Small intestine (tissue), 7 donors: Measurements from ENCODE around the gene LRRC8A. TPM values are rescaled to one million over a fixed set of nuclear protein-coding genes. Genes with fewer than 3 reads are reported as not detected.
A peak's percentile ranks its signal among the peaks of the same experiment; 100 is the strongest.

Source experiments
- DNase-seq, 2 donors: peaks; one replicate each; pipeline versions ENCODE4 v3.0.0 to v3.0.0-alpha.2; 2013
- FAIRE-seq: peaks from 2 replicates; lab custom pipeline; 2012; peaks lifted over from hg19 to GRCh38; lab: Jason Lieb, UNC
- H3K27ac ChIP-seq, 3 donors: one replicate each; pipeline ENCODE4 v1.5.1; 2013; ENCODE audit warnings: low read length in 2 of 3, mild to moderate bottlenecking in 2 of 3, control low read depth in 1 of 3, inconsistent platforms in 1 of 3, low read depth in 1 of 3, moderate library complexity in 1 of 3
- H3K27me3 ChIP-seq, 3 donors: one replicate each; pipeline ENCODE4 v1.6.1; 2013; ENCODE audit warnings: low read length in 3 of 3, inconsistent platforms in 1 of 3; ENCODE audit not compliant: control insufficient read depth in 3 of 3, insufficient read depth in 3 of 3
- H3K36me3 ChIP-seq, 3 donors: one replicate each; pipeline ENCODE4 v1.6.1; 2013; ENCODE audit warnings: low read length in 3 of 3, inconsistent platforms in 1 of 3, low read depth in 1 of 3, mild to moderate bottlenecking in 1 of 3, moderate library complexity in 1 of 3; ENCODE audit not compliant: control insufficient read depth in 3 of 3, insufficient read depth in 2 of 3
- H3K4me1 ChIP-seq, 3 donors: one replicate each; pipeline ENCODE4 v1.6.1; 2013; ENCODE audit warnings: low read length in 2 of 3, inconsistent platforms in 1 of 3, low read depth in 1 of 3, mild to moderate bottlenecking in 1 of 3, moderate library complexity in 1 of 3; ENCODE audit not compliant: control insufficient read depth in 3 of 3, insufficient read depth in 2 of 3
- H3K4me3 ChIP-seq, 3 donors: one replicate each; pipeline ENCODE4 v1.5.1; 2013; ENCODE audit warnings: low read length in 3 of 3, control low read depth in 1 of 3, inconsistent platforms in 1 of 3, low read depth in 1 of 3, mild to moderate bottlenecking in 1 of 3, moderate library complexity in 1 of 3
- H3K9me3 ChIP-seq, 2 donors: one replicate each; pipeline ENCODE4 v1.6.1; 2013; ENCODE audit warnings: low read depth in 1 of 2, low read length in 1 of 2; ENCODE audit not compliant: control insufficient read depth in 2 of 2, insufficient read depth in 1 of 2
- WGBS, 3 donors: extraction: QIAGEN DNeasy Blood & Tissue Kit; methylation state at CpG; one replicate each; pipeline ENCODE4 v1.1.7; 2013; 5-methylcytosine and 5-hydroxymethylcytosine counted together
- polyA plus RNA-seq, 4 donors: library from polyadenylated mRNA; stranded (reverse) in 3 of 4; unstranded in 1 of 4; fragments of 200-250 nt in 3 of 4; fragments of 120-200 nt in 1 of 4; gene quantifications; one replicate each; pipeline versions ENCODE4 v1.2.1 to v1.2.3, GENCODE V29; 2013
- donor health status: healthy with polysubstance abuse.
- donor health status: control.
- donor health status: control.
- donor health status: Bipolar disorder and iron deficiency.
- donor health status: healthy.

Gene LRRC8A
- polyA plus RNA-seq, 4 donors: 4.1 to 28.4 (median 11.2) TPM

DNA sequence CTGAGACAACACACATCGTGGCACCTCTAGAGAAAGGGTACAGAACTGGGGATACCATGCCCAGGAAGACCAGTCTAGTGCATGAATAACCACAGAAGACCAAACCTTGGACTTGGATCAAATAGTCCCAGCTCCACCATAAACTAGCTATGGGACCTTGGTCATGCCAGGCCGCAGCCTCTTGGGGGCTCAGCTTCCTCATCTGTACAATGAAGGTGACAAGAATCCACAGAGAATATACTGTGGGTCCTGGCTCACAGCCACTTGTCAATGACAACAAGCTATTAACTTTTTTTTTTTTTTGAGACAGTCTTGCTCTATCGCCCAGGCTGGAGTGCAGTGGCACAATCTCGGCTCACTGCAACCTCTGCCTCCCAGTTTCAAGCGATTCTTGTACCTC lies 4.1 kb upstream of the LRRC8A start:
- Histone ChIP-seq H3K4me1 (peaks cover 0 to 13% (median 0%) of the 10 kb centered on the region in 3 donors), H3K36me3 (no peaks in the 10 kb centered on the region), H3K27ac (no peak overlapping the region), H3K27me3 (no peaks in the 10 kb centered on the region), H3K9me3 (no peaks in the 10 kb centered on the region), H3K4me3 (no peak overlapping the region)
- WGBS, 3 donors: 80 to 86% (median 81%) methylated on average over 5 of the region's 5 CpGs
- FAIRE-seq (no peak), DNase-seq (peak in 1 of 2 donors; percentile 26)

DNA sequence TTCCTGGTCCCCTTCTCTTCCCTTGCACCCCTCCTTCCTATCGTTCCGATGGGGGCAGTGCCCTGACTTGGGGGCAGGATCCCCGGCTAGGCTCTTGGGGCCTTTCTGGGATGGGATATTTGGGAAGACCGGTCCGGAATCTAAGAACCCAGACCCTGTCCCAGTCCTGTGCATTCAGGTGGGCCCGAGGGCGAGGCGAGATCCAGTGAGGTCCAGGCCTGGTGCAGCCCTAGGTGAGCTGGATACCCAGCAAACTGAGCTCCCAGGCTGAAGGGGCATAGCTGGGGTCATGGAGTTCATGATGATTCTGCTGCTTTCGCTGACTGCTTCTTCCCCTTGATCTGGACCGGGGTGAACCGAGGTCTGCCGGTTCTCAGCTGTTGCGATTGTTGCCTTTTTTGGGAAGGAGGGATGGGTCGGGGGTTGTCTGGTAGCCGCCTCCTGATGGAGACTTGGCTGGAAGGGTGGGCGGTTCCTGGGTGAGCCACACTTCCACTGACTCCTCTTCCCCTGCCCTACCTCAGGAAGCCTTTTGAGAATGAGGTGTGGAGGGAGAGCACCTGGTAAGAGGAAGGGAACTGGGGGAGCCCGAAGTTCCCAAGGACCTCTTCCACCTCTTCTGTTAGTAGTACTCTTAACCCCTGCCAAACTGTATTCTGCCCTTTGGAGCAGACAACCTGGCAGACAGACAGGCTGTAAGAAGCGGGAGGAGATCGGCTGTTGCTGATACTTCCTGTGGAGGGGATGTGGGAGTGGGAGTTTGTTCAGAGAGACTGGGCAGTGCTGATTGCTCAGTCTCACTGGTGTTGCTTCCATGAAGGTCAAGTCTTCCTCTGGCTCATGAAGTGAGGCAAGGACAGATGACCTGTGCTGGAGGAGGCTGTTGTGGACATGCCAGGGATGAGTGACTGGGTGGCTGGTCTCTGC lies 1.0 kb downstream of the LRRC8A start:
- peak overlapping the region; percentile 75 to 88 (median 86) for H3K27ac ChIP-seq
- WGBS, 3 donors: 0 to 1% (median 0%) methylated on average over 18 to 19 of the region's 19 CpGs
- H3K27me3 ChIP-seq: no peaks in the 10 kb centered on the region
- peaks cover 2 to 19% (median 3%) of the 10 kb centered on the region in 3 donors for H3K4me1 ChIP-seq
- DNase-seq (peak; percentile 27 to 49), FAIRE-seq (no peak)
- no peaks in the 10 kb centered on the region for H3K9me3 ChIP-seq
- H3K4me3 ChIP-seq: peak overlapping the region; percentile 73 to 96 (median 95)
- peaks cover 1 to 31% (median 6%) of the 10 kb centered on the region in 3 donors for H3K36me3 ChIP-seq

- Histone ChIP-seq H3K27ac (no peak overlapping the region), H3K9me3 (no peaks in the 10 kb centered on the region), H3K4me3 (no peak overlapping the region), H3K27me3 (no peaks in the 10 kb centered on the region), H3K36me3 (peaks cover 3 to 43% (median 6%) of the 10 kb centered on the region in 3 donors), H3K4me1 (peaks cover 2 to 19% (median 3%) of the 10 kb centered on the region in 3 donors)
- 87 to 94% (median 92%) methylated on average over 2 of the region's 2 CpGs for WGBS, 3 donors
- no peak for DNase-seq
- no peak for FAIRE-seq
Measured at GRCh38 chr9:128884164-128884563, 2.2 kb downstream of the LRRC8A start.

- FAIRE-seq: no peak
- H3K27ac ChIP-seq: no peak overlapping the region
- no peak overlapping the region for H3K4me3 ChIP-seq
- no peaks in the 10 kb centered on the region for H3K27me3 ChIP-seq
- peaks cover 3 to 53% (median 6%) of the 10 kb centered on the region in 3 donors for H3K36me3 ChIP-seq
- no peaks in the 10 kb centered on the region for H3K9me3 ChIP-seq
- no peak for DNase-seq
- 93 to 96% (median 94%) methylated on average over 8 of the region's 8 CpGs for WGBS, 3 donors
- peaks cover 2 to 9% (median 3%) of the 10 kb centered on the region in 3 donors for H3K4me1 ChIP-seq
Measured at GRCh38 chr9:128885376-128885775, 3.4 kb downstream of the LRRC8A start.

GRCh38 chr9:128885798-128886197 lies 3.9 kb downstream of the LRRC8A start:
- H3K4me3 ChIP-seq: no peak overlapping the region
- WGBS, 3 donors: 86 to 94% (median 89%) methylated on average over 15 of the region's 15 CpGs
- H3K36me3 ChIP-seq: peaks cover 3 to 57% (median 6%) of the 10 kb centered on the region in 3 donors
- no peaks in the 10 kb centered on the region for H3K27me3 ChIP-seq
- FAIRE-seq: no peak
- no peak overlapping the region for H3K27ac ChIP-seq
- peaks cover 2 to 9% (median 3%) of the 10 kb centered on the region in 3 donors for H3K4me1 ChIP-seq
- no peak for DNase-seq
- no peaks in the 10 kb centered on the region for H3K9me3 ChIP-seq

DNA sequence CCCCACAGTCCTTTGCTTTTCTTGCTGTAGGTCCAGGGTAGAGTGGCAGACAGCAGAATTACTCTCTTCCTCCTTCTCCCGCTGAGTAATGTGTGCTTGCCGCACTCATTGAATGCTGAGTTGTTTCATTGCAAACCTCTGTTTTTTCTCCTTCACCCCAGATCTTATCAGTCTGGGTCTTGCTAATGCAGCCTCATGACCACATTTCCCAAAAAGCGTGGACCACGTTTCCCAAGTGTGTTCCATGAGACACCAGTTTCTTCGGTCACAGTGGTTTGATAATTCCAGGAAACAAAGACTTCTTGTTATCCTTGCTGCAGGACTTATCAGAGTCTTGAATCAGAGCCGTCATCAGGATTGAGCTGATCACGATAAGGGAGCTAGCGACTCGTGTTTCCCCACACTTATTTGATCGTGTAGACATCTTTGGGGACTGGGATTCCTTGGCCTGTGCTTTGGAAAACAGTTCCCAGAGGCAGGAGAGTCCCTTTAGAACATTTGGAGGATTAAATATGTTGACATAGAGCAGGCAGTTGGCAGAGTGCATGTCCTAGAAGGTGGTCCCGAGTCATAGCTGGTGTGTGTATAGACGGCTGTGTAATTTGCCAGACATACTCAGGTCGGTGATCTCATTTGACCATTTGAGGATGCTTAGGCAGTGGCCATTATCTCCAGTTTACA lies 4.4 kb downstream of the LRRC8A start:
- Histone ChIP-seq H3K4me1 (peaks cover 2 to 9% (median 3%) of the 10 kb centered on the region in 3 donors), H3K36me3 (peaks cover 3 to 60% (median 6%) of the 10 kb centered on the region in 3 donors), H3K27ac (peak overlapping the region in 1 of 3 donors; percentile 67), H3K27me3 (no peaks in the 10 kb centered on the region), H3K4me3 (no peak overlapping the region), H3K9me3 (no peaks in the 10 kb centered on the region)
- WGBS, 3 donors: 75 to 76% (median 76%) methylated on average over 13 of the region's 13 CpGs
- FAIRE-seq: no peak
- DNase-seq: no peak

- H3K9me3 ChIP-seq: no peaks in the 10 kb centered on the region
- H3K4me3 ChIP-seq: no peak overlapping the region
- WGBS, 3 donors: 93 to 99% (median 97%) methylated on average over 3 of the region's 3 CpGs
- H3K4me1 ChIP-seq: peaks cover 3 to 16% (median 5%) of the 10 kb centered on the region in 3 donors
- H3K27ac ChIP-seq: peak overlapping the region in 1 of 3 donors; percentile 67
- FAIRE-seq: no peak
- peaks cover 4 to 67% (median 6%) of the 10 kb centered on the region in 3 donors for H3K36me3 ChIP-seq
- DNase-seq: no peak
- H3K27me3 ChIP-seq: no peaks in the 10 kb centered on the region
Measured at GRCh38 chr9:128887049-128887448, 5.1 kb downstream of the LRRC8A start.

- H3K36me3 ChIP-seq: peaks cover 6 to 76% (median 6%) of the 10 kb centered on the region in 3 donors
- H3K27ac ChIP-seq: no peak overlapping the region
- H3K9me3 ChIP-seq: no peaks in the 10 kb centered on the region
- no peak overlapping the region for H3K4me3 ChIP-seq
- no peaks in the 10 kb centered on the region for H3K27me3 ChIP-seq
- FAIRE-seq (no peak), DNase-seq (no peak)
- WGBS, 3 donors: 59 to 86% (median 80%) methylated on average over 9 of the region's 9 CpGs
- peaks cover 3 to 25% (median 7%) of the 10 kb centered on the region in 3 donors for H3K4me1 ChIP-seq
Measured at GRCh38 chr9:128887914-128888350, 6.0 kb downstream of the LRRC8A start.
